ENCODE measurements around the gene MLX. TPM values are rescaled to one million over a fixed set of nuclear protein-coding genes. Genes with fewer than 3 reads are reported as not detected.
"Not testable (repeated sequence)": the region's sequence is repeated elsewhere in the genome, so short reads cannot be mapped to it uniquely, and the experiment has no call there.

MLX gene
- total and polyA plus RNA-seq, 2 donors (not counting 1 experiment from before 2014, with no cell fraction given), result 62.4 to 66.6 TPM

GRCh38 chr17:42617956-42618431, 51.1 kb downstream of the MLX start:
- H3K4me3 ChIP-seq (ENCODE audit: control extremely low read depth in 1 of 5, extremely low read depth in 1 of 5, insufficient read depth in 1 of 5, low read depth in 2 of 5, low read length in 4 of 5), result no peak overlapping the region
- WGBS (ENCODE audit: insufficient coverage), result 71% methylated on average over 4 of the region's 4 CpGs
- ChIA-PET CTCF (interaction anchor here (1.2 to 1.9 kb wide), 6 partner anchors 40 to 204 kb away, joined by 3 to 7 read pairs (median 5); partner anchors contain the start of gene PLEKHH3), POLR2A (interaction anchor here (0.6 kb wide), 1 partner anchor 183 kb away, joined by 3 read pairs; no protein-coding TSS in a partner anchor)
- H3K4me1 ChIP-seq (ENCODE audit: control insufficient read depth in 2 of 2, insufficient read depth in 2 of 2, low read length in 2 of 2), result peaks cover 10 to 18% of the 10 kb centered on the region in 2 donors
- DNase-seq (no peak), ATAC-seq (ENCODE audit: low read depth) (no peak)
- peak overlapping the region; percentile 59 for H3K4me2 ChIP-seq (replicated peaks; ENCODE audit: low read depth, low read length, poor library complexity, severe bottlenecking)
- H3K9ac ChIP-seq (ENCODE audit: low read length), result no peak overlapping the region
- no peak overlapping the region for H3K4me3 Mint-ChIP-seq
- no peaks in the 10 kb centered on the region for H3K27me3 Mint-ChIP-seq
- H3K9me3 Mint-ChIP-seq (ENCODE audit: insufficient read depth), result no peaks in the 10 kb centered on the region
- no peaks in the 10 kb centered on the region for H3K9me3 ChIP-seq (ENCODE audit: control extremely low read depth in 1 of 3, control insufficient read depth in 2 of 3, insufficient read depth in 1 of 3, low read length in 2 of 3)
- H3K79me2 ChIP-seq (ENCODE audit: control insufficient read depth, insufficient read depth, low read length), result no peaks in the 10 kb centered on the region
- peak overlapping the region; percentile 67 for H2AFZ ChIP-seq (ENCODE audit: insufficient read depth, low read depth, low read length, poor library complexity, severe bottlenecking)
- no peak for TF ChIP-seq EZH2 (IDR thresholded peaks at IDR 0.05; ENCODE audit: borderline replicate concordance, insufficient read depth, low read depth, low read length, poor library complexity, severe bottlenecking)
- no peak for TF ChIP-seq CTCF (IDR thresholded peaks at IDR 0.05)
- H3K27me3 ChIP-seq (replicated peaks in 1 of 4; ENCODE audit: control extremely low read depth in 1 of 4, control insufficient read depth in 3 of 4, insufficient read depth in 4 of 4, low read length in 3 of 4), result no peaks in the 10 kb centered on the region
- H3K36me3 ChIP-seq (replicated peaks in 1 of 2; ENCODE audit: control extremely low read depth in 1 of 2, control insufficient read depth in 1 of 2, extremely low read depth in 1 of 2, insufficient read depth in 2 of 2, low read length in 1 of 2), result peaks cover 0 to 22% of the 10 kb centered on the region in 2 experiments
- no peaks in the 10 kb centered on the region for H4K20me1 ChIP-seq (ENCODE audit: control insufficient read depth, insufficient read depth, low read length, poor library complexity, severe bottlenecking)
- no peak overlapping the region for H3K27ac ChIP-seq (ENCODE audit: low read length in 2 of 2)
- intact Hi-C loops (cut with micrococcal nuclease), result no loop called here
- H3K27ac Mint-ChIP-seq, result peak overlapping the region; percentile 50
- H3K4me1 Mint-ChIP-seq, result peaks cover 21% of the 10 kb centered on the region

GRCh38 chr17:42618442-42619150, 51.7 kb downstream of the MLX start:
- peaks cover 21% of the 10 kb centered on the region for H3K4me1 Mint-ChIP-seq
- H3K4me1 ChIP-seq (ENCODE audit: control insufficient read depth in 2 of 2, insufficient read depth in 2 of 2, low read length in 2 of 2), result peaks cover 10 to 18% of the 10 kb centered on the region in 2 donors
- ChIA-PET POLR2A (no interaction called here), CTCF (interaction anchor here (0.6 to 1.9 kb wide), 8 partner anchors 12 to 203 kb away, joined by 3 to 7 read pairs (median 4); partner anchors contain the start of gene PLEKHH3)
- H3K36me3 ChIP-seq (replicated peaks in 1 of 2; ENCODE audit: control extremely low read depth in 1 of 2, control insufficient read depth in 1 of 2, extremely low read depth in 1 of 2, insufficient read depth in 2 of 2, low read length in 1 of 2), result peaks cover 0 to 21% of the 10 kb centered on the region in 2 experiments
- peak; percentile 49 for ATAC-seq (ENCODE audit: low read depth)
- H3K27me3 Mint-ChIP-seq, result no peaks in the 10 kb centered on the region
- no peaks in the 10 kb centered on the region for H3K27me3 ChIP-seq (replicated peaks in 1 of 4; ENCODE audit: control extremely low read depth in 1 of 4, control insufficient read depth in 3 of 4, insufficient read depth in 4 of 4, low read length in 3 of 4)
- peak overlapping the region; percentile 60 for H3K4me3 Mint-ChIP-seq
- TF ChIP-seq CTCF (IDR thresholded peaks at IDR 0.05) (no peak), EZH2 (IDR thresholded peaks at IDR 0.05; ENCODE audit: borderline replicate concordance, insufficient read depth, low read depth, low read length, poor library complexity, severe bottlenecking) (no peak)
- peak overlapping the region; percentile 47 for H3K9ac ChIP-seq (ENCODE audit: low read length)
- no peaks in the 10 kb centered on the region for H3K79me2 ChIP-seq (ENCODE audit: control insufficient read depth, insufficient read depth, low read length)
- H3K4me3 ChIP-seq (ENCODE audit: control extremely low read depth in 1 of 5, extremely low read depth in 1 of 5, insufficient read depth in 1 of 5, low read depth in 2 of 5, low read length in 4 of 5), result peak overlapping the region in 3 of 5 experiments; percentile 3 to 43 (median 25)
- H3K4me2 ChIP-seq (replicated peaks; ENCODE audit: low read depth, low read length, poor library complexity, severe bottlenecking), result peak overlapping the region; percentile 59
- no peaks in the 10 kb centered on the region for H4K20me1 ChIP-seq (ENCODE audit: control insufficient read depth, insufficient read depth, low read length, poor library complexity, severe bottlenecking)
- no peak overlapping the region for H3K27ac Mint-ChIP-seq
- no peaks in the 10 kb centered on the region for H3K9me3 Mint-ChIP-seq (ENCODE audit: insufficient read depth)
- H2AFZ ChIP-seq (ENCODE audit: insufficient read depth, low read depth, low read length, poor library complexity, severe bottlenecking), result peak overlapping the region; percentile 67
- H3K9me3 ChIP-seq (ENCODE audit: control extremely low read depth in 1 of 3, control insufficient read depth in 2 of 3, insufficient read depth in 1 of 3, low read length in 2 of 3), result no peaks in the 10 kb centered on the region
- no peak overlapping the region for H3K27ac ChIP-seq (ENCODE audit: low read length in 2 of 2)
- DNase-seq, result peak; percentile 51
- 16% methylated on average over 7 of the region's 9 CpGs for WGBS (ENCODE audit: insufficient coverage)
- intact Hi-C loops (cut with micrococcal nuclease), result no loop called here

- not testable (repeated sequence) for ATAC-seq (ENCODE audit: low read depth)
These were observed 55.1 kb downstream of the MLX start for GRCh38 chr17:42621987-42622386.

More at GRCh38 chr17:42621987-42622386, 55.1 kb downstream of the MLX start:
- CTCF ChIA-PET; H3K27me3 Mint-ChIP-seq; H3K4me3 ChIP-seq (ENCODE audit: control extremely low read depth in 1 of 5, extremely low read depth in 1 of 5, insufficient read depth in 1 of 5, low read depth in 2 of 5, low read length in 4 of 5); H4K20me1 ChIP-seq (ENCODE audit: control insufficient read depth, insufficient read depth, low read length, poor library complexity, severe bottlenecking); H3K9ac ChIP-seq (ENCODE audit: low read length); H3K27ac ChIP-seq (ENCODE audit: low read length in 2 of 2); H3K27ac Mint-ChIP-seq; H3K9me3 ChIP-seq (ENCODE audit: control extremely low read depth in 1 of 3, control insufficient read depth in 2 of 3, insufficient read depth in 1 of 3, low read length in 2 of 3); DNase-seq; H3K79me2 ChIP-seq (ENCODE audit: control insufficient read depth, insufficient read depth, low read length); H3K4me3 Mint-ChIP-seq; H3K9me3 Mint-ChIP-seq (ENCODE audit: insufficient read depth); POLR2A ChIA-PET; intact Hi-C loops (cut with micrococcal nuclease); H2AFZ ChIP-seq (ENCODE audit: insufficient read depth, low read depth, low read length, poor library complexity, severe bottlenecking); H3K36me3 ChIP-seq (replicated peaks in 1 of 2; ENCODE audit: control extremely low read depth in 1 of 2, control insufficient read depth in 1 of 2, extremely low read depth in 1 of 2, insufficient read depth in 2 of 2, low read length in 1 of 2); H3K27me3 ChIP-seq (replicated peaks in 1 of 4; ENCODE audit: control extremely low read depth in 1 of 4, control insufficient read depth in 3 of 4, insufficient read depth in 4 of 4, low read length in 3 of 4); H3K4me2 ChIP-seq (replicated peaks; ENCODE audit: low read depth, low read length, poor library complexity, severe bottlenecking): not testable (repeated sequence)
- H3K4me1 ChIP-seq (ENCODE audit: control insufficient read depth in 2 of 2, insufficient read depth in 2 of 2, low read length in 2 of 2), result peaks cover 10 to 18% of the 10 kb centered on the region in 2 donors
- peaks cover 21% of the 10 kb centered on the region for H3K4me1 Mint-ChIP-seq
- WGBS (ENCODE audit: insufficient coverage), result 95% methylated on average over 2 of the region's 3 CpGs
